ENCODE measurements around the gene COASY.

COASY gene

GRCh38 chr17:42568341-42569111 is 6.6 kb downstream of the COASY start:
- Histone ChIP-seq H3K27ac (ENCODE audit: low read depth in 2 of 2, low read length in 2 of 2) (no peak overlapping the region), H3K27me3 (ENCODE audit: control insufficient read depth in 2 of 2, insufficient read depth in 2 of 2, low read length in 2 of 2) (no peaks in the 10 kb centered on the region), H3K9me3 (ENCODE audit: control insufficient read depth in 2 of 2, low read length in 2 of 2) (no peaks in the 10 kb centered on the region), H3K4me1 (ENCODE audit: control insufficient read depth in 2 of 2, insufficient read depth in 2 of 2, low read length in 2 of 2) (peaks cover 17 to 27% of the 10 kb centered on the region in 2 donors), H3K9ac (ENCODE audit: low read depth in 1 of 2, low read length in 2 of 2) (no peak overlapping the region), H3K36me3 (ENCODE audit: control insufficient read depth in 2 of 2, insufficient read depth in 2 of 2, low read length in 2 of 2) (peaks cover 65 to 71% of the 10 kb centered on the region in 2 donors), H3K4me3 (ENCODE audit: low read length in 2 of 2) (peak overlapping the region in 1 of 2 donors; percentile 26)

- no peaks in the 10 kb centered on the region for H3K9me3 ChIP-seq (ENCODE audit: control insufficient read depth in 2 of 2, low read length in 2 of 2)
- no peak overlapping the region for H3K4me3 ChIP-seq (ENCODE audit: low read length in 2 of 2)
- H3K4me1 ChIP-seq (ENCODE audit: control insufficient read depth in 2 of 2, insufficient read depth in 2 of 2, low read length in 2 of 2) = peaks cover 13 to 14% of the 10 kb centered on the region in 2 donors
- H3K36me3 ChIP-seq (ENCODE audit: control insufficient read depth in 2 of 2, insufficient read depth in 2 of 2, low read length in 2 of 2) = peaks cover 53 to 63% of the 10 kb centered on the region in 2 donors
- no peak overlapping the region for H3K9ac ChIP-seq (ENCODE audit: low read depth in 1 of 2, low read length in 2 of 2)
- H3K27ac ChIP-seq (ENCODE audit: low read depth in 2 of 2, low read length in 2 of 2) = no peak overlapping the region
- H3K27me3 ChIP-seq (ENCODE audit: control insufficient read depth in 2 of 2, insufficient read depth in 2 of 2, low read length in 2 of 2) = no peaks in the 10 kb centered on the region
Measured at GRCh38 chr17:42571435-42572225, 9.7 kb downstream of the COASY start.

- H3K4me1 ChIP-seq (ENCODE audit: control insufficient read depth in 2 of 2, insufficient read depth in 2 of 2, low read length in 2 of 2) = peaks cover 15% of the 10 kb centered on the region in 2 donors
- no peaks in the 10 kb centered on the region for H3K27me3 ChIP-seq (ENCODE audit: control insufficient read depth in 2 of 2, insufficient read depth in 2 of 2, low read length in 2 of 2)
- no peak overlapping the region for H3K9ac ChIP-seq (ENCODE audit: low read depth in 1 of 2, low read length in 2 of 2)
- H3K9me3 ChIP-seq (ENCODE audit: control insufficient read depth in 2 of 2, low read length in 2 of 2) = no peaks in the 10 kb centered on the region
- H3K4me3 ChIP-seq (ENCODE audit: low read length in 2 of 2) = no peak overlapping the region
- peaks cover 53 to 63% of the 10 kb centered on the region in 2 donors for H3K36me3 ChIP-seq (ENCODE audit: control insufficient read depth in 2 of 2, insufficient read depth in 2 of 2, low read length in 2 of 2)
- H3K27ac ChIP-seq (ENCODE audit: low read depth in 2 of 2, low read length in 2 of 2) = no peak overlapping the region
Measured at GRCh38 chr17:42573095-42573494, 11.1 kb downstream of the COASY start.

GRCh38 chr17:42574463-42574862 is 12.5 kb downstream of the COASY start:
- Histone ChIP-seq H3K9ac (ENCODE audit: low read depth in 1 of 2, low read length in 2 of 2) (no peak overlapping the region), H3K4me1 (ENCODE audit: control insufficient read depth in 2 of 2, insufficient read depth in 2 of 2, low read length in 2 of 2) (peaks cover 14 to 15% of the 10 kb centered on the region in 2 donors), H3K36me3 (ENCODE audit: control insufficient read depth in 2 of 2, insufficient read depth in 2 of 2, low read length in 2 of 2) (peaks cover 40 to 52% of the 10 kb centered on the region in 2 donors), H3K27ac (ENCODE audit: low read depth in 2 of 2, low read length in 2 of 2) (no peak overlapping the region), H3K27me3 (ENCODE audit: control insufficient read depth in 2 of 2, insufficient read depth in 2 of 2, low read length in 2 of 2) (no peaks in the 10 kb centered on the region), H3K4me3 (ENCODE audit: low read length in 2 of 2) (no peak overlapping the region), H3K9me3 (ENCODE audit: control insufficient read depth in 2 of 2, low read length in 2 of 2) (no peaks in the 10 kb centered on the region)

GRCh38 chr17:42577140-42577531 is 15.2 kb downstream of the COASY start:
- Histone ChIP-seq H3K4me1 (ENCODE audit: control insufficient read depth in 2 of 2, insufficient read depth in 2 of 2, low read length in 2 of 2) (peaks cover 14 to 19% of the 10 kb centered on the region in 2 donors), H3K9ac (ENCODE audit: low read depth in 1 of 2, low read length in 2 of 2) (peak overlapping the region; percentile 58 to 80), H3K27me3 (ENCODE audit: control insufficient read depth in 2 of 2, insufficient read depth in 2 of 2, low read length in 2 of 2) (no peaks in the 10 kb centered on the region), H3K27ac (ENCODE audit: low read depth in 2 of 2, low read length in 2 of 2) (peak overlapping the region in 1 of 2 donors; percentile 38), H3K9me3 (ENCODE audit: control insufficient read depth in 2 of 2, low read length in 2 of 2) (no peaks in the 10 kb centered on the region), H3K4me3 (ENCODE audit: low read length in 2 of 2) (peak overlapping the region; percentile 83 to 97), H3K36me3 (ENCODE audit: control insufficient read depth in 2 of 2, insufficient read depth in 2 of 2, low read length in 2 of 2) (peaks cover 38 to 41% of the 10 kb centered on the region in 2 donors)

- Histone ChIP-seq H3K9me3 (ENCODE audit: control insufficient read depth in 2 of 2, low read length in 2 of 2) (no peaks in the 10 kb centered on the region), H3K27me3 (ENCODE audit: control insufficient read depth in 2 of 2, insufficient read depth in 2 of 2, low read length in 2 of 2) (no peaks in the 10 kb centered on the region), H3K9ac (ENCODE audit: low read depth in 1 of 2, low read length in 2 of 2) (peak within 1 kb of the TSS; percentile 80 to 94), H3K4me1 (ENCODE audit: control insufficient read depth in 2 of 2, insufficient read depth in 2 of 2, low read length in 2 of 2) (peaks cover 14 to 19% of the 10 kb centered on the region in 2 donors), H3K36me3 (ENCODE audit: control insufficient read depth in 2 of 2, insufficient read depth in 2 of 2, low read length in 2 of 2) (peaks cover 40 to 41% of the 10 kb centered on the region in 2 donors), H3K27ac (ENCODE audit: low read depth in 2 of 2, low read length in 2 of 2) (peak within 1 kb of the TSS; percentile 87 to 93), H3K4me3 (ENCODE audit: low read length in 2 of 2) (peak within 1 kb of the TSS; percentile 83 to 97)
Measured at GRCh38 chr17:42577532-42578281, 15.8 kb downstream of the COASY start, which contains the start of gene PSMC3IP. TSS of gene PSMC3IP (minus strand) at chr17:42577729. CDS start at chr17:42577686, 43 bp downstream.

- Histone ChIP-seq H3K4me3 (ENCODE audit: low read length in 2 of 2) (peak overlapping the region; percentile 83 to 97), H3K27me3 (ENCODE audit: control insufficient read depth in 2 of 2, insufficient read depth in 2 of 2, low read length in 2 of 2) (no peaks in the 10 kb centered on the region), H3K4me1 (ENCODE audit: control insufficient read depth in 2 of 2, insufficient read depth in 2 of 2, low read length in 2 of 2) (peaks cover 14 to 19% of the 10 kb centered on the region in 2 donors), H3K36me3 (ENCODE audit: control insufficient read depth in 2 of 2, insufficient read depth in 2 of 2, low read length in 2 of 2) (peaks cover 40 to 41% of the 10 kb centered on the region in 2 donors), H3K27ac (ENCODE audit: low read depth in 2 of 2, low read length in 2 of 2) (peak overlapping the region; percentile 87 to 93), H3K9me3 (ENCODE audit: control insufficient read depth in 2 of 2, low read length in 2 of 2) (no peaks in the 10 kb centered on the region), H3K9ac (ENCODE audit: low read depth in 1 of 2, low read length in 2 of 2) (peak overlapping the region; percentile 80 to 94)
Measured at GRCh38 chr17:42578282-42578869, 16.4 kb downstream of the COASY start.

GRCh38 chr17:42579794-42580551 is 18.0 kb downstream of the COASY start:
- Histone ChIP-seq H3K27ac (ENCODE audit: low read depth in 2 of 2, low read length in 2 of 2) (no peak overlapping the region), H3K4me1 (ENCODE audit: control insufficient read depth in 2 of 2, insufficient read depth in 2 of 2, low read length in 2 of 2) (peaks cover 14 to 19% of the 10 kb centered on the region in 2 donors), H3K9ac (ENCODE audit: low read depth in 1 of 2, low read length in 2 of 2) (no peak overlapping the region), H3K27me3 (ENCODE audit: control insufficient read depth in 2 of 2, insufficient read depth in 2 of 2, low read length in 2 of 2) (no peaks in the 10 kb centered on the region), H3K4me3 (ENCODE audit: low read length in 2 of 2) (no peak overlapping the region), H3K9me3 (ENCODE audit: control insufficient read depth in 2 of 2, low read length in 2 of 2) (no peaks in the 10 kb centered on the region), H3K36me3 (ENCODE audit: control insufficient read depth in 2 of 2, insufficient read depth in 2 of 2, low read length in 2 of 2) (peaks cover 35 to 43% of the 10 kb centered on the region in 2 donors)

- Histone ChIP-seq H3K9ac (ENCODE audit: low read depth in 1 of 2, low read length in 2 of 2) (no peak overlapping the region), H3K4me1 (ENCODE audit: control insufficient read depth in 2 of 2, insufficient read depth in 2 of 2, low read length in 2 of 2) (peaks cover 13 to 16% of the 10 kb centered on the region in 2 donors), H3K36me3 (ENCODE audit: control insufficient read depth in 2 of 2, insufficient read depth in 2 of 2, low read length in 2 of 2) (peaks cover 53 to 57% of the 10 kb centered on the region in 2 donors)
Measured at GRCh38 chr17:42581744-42582270, 19.9 kb downstream of the COASY start.

More at GRCh38 chr17:42581744-42582270, 19.9 kb downstream of the COASY start:
- no peaks in the 10 kb centered on the region for H3K27me3 ChIP-seq (ENCODE audit: control insufficient read depth in 2 of 2, insufficient read depth in 2 of 2, low read length in 2 of 2)
- H3K4me3 ChIP-seq (ENCODE audit: low read length in 2 of 2) = no peak overlapping the region
- no peak overlapping the region for H3K27ac ChIP-seq (ENCODE audit: low read depth in 2 of 2, low read length in 2 of 2)
- no peaks in the 10 kb centered on the region for H3K9me3 ChIP-seq (ENCODE audit: control insufficient read depth in 2 of 2, low read length in 2 of 2)
